GM13976 (cell line): Measurements from ENCODE around the gene RNF130.

Source experiments
- DNase-seq: peaks from one replicate; pipeline ENCODE4 v3.0.0; 2012; ENCODE audit warnings: low spot score
- in situ Hi-C: fragments of 300-500 bp; cut with MboI; formaldehyde crosslinking; loops from one replicate; pipeline ENCODE4 v1.12.0; 2022; ENCODE audit warnings: low sequenced_read_pairs, mixed read lengths, inconsistent platforms; ENCODE audit not compliant: unreplicated experiment
- TF ChIP-seq, protein P1 (sequence below): IDR thresholded peaks from 2 replicates; pipeline ENCODE4 v1.5.1; 2012; ENCODE audit warnings: borderline replicate concordance, mild to moderate bottlenecking; ENCODE audit not compliant: insufficient read depth; ENCODE audit errors: extremely low read depth, missing control alignments, control extremely low read depth

The RNF130 gene

DNA sequence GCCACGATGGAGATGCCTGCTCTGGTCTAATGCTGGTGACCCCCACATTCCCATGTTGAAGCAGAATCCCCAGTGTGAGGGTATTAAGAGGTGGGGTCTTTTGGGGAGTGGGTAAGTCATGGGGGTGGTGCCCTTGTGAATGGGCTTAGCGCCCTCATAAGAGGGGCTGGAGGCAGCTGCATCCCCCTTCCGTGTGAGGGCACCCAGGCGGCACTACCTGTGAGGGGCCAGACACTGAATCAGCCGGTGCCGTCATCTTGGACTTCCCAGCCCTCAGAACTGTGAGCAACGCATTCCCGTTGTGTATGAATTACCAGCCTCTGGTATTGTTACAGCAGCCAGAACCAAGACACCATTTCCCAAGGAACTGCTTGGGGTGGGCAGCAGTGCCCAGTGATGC, 27.0 kb upstream of the RNF130 start:
- in situ Hi-C loops, result no loop called here
- DNase-seq, result no peak
- TF ChIP-seq, protein P1, sequence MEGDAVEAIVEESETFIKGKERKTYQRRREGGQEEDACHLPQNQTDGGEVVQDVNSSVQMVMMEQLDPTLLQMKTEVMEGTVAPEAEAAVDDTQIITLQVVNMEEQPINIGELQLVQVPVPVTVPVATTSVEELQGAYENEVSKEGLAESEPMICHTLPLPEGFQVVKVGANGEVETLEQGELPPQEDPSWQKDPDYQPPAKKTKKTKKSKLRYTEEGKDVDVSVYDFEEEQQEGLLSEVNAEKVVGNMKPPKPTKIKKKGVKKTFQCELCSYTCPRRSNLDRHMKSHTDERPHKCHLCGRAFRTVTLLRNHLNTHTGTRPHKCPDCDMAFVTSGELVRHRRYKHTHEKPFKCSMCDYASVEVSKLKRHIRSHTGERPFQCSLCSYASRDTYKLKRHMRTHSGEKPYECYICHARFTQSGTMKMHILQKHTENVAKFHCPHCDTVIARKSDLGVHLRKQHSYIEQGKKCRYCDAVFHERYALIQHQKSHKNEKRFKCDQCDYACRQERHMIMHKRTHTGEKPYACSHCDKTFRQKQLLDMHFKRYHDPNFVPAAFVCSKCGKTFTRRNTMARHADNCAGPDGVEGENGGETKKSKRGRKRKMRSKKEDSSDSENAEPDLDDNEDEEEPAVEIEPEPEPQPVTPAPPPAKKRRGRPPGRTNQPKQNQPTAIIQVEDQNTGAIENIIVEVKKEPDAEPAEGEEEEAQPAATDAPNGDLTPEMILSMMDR, result no peak

DNA sequence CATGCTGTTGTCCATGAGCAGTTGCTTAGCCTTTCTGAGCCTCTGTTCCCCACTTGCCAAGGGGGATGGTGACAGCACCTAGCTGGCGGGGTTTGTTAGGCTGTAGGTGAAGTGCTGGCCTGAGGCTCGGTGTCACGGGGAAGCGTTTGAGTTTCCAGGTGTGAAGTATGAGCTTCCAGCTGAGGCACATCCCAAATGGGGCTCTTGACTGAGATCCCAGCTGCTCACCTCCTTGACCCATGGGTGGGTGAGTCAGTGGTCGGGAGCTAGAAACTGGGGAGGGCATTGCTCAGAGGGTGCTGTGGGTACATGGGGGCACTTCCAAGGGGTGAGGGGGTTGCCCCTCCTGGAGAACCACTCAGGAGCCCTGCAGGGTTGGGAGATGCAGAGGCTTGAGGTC, 26.4 kb upstream of the RNF130 start:
- in situ Hi-C loops, result no loop called here

DNA sequence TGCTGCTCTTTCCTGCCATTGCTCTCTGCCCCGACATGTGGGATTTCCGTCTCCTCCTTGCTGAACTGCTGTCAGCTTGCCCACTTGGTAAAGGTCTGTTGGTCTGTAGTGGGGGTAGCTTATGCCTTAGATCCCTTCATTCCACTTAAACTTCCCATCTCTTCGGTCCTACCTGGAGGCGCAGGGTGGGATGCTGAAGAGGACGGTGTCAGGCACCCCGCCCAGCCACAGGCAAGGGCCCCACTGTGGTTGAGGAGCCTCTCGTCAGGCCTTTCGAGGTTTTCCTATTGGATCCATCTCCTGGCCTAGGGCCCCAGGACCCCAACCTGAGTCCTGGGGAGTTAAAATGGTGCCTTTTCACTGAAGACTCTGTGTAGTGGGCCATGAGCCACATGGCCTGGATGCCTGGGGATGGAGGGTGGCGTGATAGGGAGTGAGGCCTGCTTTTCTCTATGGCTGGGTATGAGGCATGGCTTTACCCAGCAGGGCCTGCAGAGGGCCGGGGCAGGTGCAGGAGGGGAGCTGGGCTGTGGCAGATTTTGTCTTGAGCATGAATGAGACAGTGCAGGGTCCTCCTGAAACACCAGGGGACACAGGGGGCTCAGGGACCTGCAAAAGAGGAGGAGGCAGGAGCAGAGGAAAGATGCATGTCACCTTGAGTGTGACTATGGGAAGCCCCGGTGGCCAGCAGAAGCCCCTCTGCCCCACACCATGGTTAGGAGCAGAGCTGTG, 25.8 kb upstream of the RNF130 start:
- TF ChIP-seq, protein P1, result no peak
- no peak for DNase-seq

More for the DNA sequence above, 26.4 kb upstream of the RNF130 start:
- no peak for DNase-seq
- TF ChIP-seq, protein P1, result no peak

DNA sequence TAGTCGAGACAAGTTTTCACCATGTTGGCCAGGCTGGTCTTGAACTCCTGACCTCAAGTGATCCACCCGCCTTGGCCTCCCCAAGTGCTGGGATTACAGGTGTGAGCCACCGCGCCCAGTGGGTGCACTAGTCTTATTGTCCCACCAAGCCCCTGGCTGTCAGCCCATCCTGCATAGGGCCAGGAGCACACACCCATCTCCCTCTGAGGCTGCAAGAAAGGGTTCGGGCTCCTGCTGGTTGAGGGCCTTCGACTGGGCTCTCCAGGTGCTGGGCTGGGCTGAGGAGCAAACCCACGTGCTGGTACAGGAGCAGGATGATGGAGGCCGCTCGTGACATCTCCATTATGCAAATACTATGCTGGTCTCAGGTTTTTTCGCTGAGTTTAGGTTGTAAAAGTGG, 25.1 kb upstream of the RNF130 start:
- in situ Hi-C loops, result no loop called here
- no peak for DNase-seq
- TF ChIP-seq, protein P1, result no peak

More for the DNA sequence above, 25.8 kb upstream of the RNF130 start:
- in situ Hi-C loops, result no loop called here

DNA sequence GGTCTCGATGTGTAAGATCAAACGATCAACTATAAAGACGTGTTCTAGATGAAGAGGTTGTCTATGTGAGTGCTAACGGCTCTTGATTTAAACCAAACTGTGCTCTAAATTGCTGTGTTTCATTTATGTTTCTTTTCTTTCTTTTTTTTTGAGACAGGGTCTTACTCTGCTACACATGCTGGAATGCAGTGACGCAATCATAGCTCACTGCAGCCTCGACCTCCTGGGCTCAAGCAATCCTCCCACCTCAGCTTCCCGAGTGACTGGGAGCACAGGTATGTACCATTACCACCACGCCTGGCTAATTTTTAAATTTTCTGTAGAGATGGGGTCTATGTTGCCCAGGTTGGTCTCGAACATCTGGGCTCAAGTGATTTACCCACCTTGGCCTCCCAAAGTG, 24.0 kb upstream of the RNF130 start:
- TF ChIP-seq, protein P1, result no peak
- DNase-seq, result no peak
- in situ Hi-C loops, result no loop called here

DNA sequence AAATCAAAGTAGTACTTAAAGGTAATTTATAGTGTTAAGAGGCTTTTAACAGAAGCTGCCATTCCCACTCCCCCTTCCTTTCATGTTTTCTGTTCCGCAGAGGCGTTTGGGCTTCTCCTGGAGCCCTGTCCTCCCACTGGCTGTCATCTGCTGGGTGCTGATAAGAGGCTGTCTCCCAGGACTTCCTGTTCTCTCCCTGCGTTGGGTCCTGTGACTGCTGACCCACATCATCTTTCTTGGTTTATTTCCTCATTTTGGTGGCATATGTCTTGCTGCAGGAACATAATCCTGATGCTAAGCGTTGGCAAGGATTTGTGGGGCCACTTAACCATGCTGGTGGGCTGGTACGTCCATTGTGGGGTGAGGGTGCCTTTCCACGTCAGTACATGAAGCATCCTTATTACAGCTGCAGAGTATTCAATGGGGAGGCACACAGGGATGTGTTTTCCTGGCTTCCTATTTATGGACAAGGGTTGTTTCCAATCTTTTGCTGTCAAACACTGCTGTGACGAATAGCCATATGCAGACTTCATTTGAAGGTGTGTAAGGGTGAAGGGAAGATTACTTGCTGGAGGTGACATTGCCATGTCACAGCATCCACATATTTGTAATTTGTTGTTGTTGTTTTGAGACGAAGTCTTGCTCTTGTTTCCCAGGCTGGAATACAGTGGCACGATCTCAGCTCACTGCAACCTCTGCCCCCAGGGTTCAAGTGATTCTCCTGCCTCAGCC, 22.3 kb upstream of the RNF130 start:
- in situ Hi-C loops, result no loop called here
- DNase-seq, result no peak
- TF ChIP-seq, protein P1, result no peak

DNA sequence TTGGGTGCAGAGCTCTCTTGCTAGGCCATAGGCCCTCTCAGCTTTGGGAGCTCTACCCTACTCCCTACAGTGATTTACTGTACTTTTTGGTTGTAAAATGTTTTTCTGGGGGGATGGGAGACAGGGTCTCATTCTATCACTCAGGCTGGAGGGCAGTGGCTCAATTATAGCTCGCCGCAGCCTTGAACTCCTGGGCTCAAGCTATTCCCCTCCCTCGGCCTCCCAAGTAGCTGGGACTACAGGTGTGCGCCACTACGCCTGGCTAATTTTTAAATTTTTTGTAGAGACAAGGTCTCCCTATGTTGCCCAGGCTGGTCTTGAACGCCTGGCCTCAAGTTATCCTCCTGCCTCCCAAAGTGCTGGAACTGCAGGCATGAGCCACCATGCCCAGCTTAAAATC, 21.7 kb upstream of the RNF130 start:
- TF ChIP-seq, protein P1, result no peak
- no peak for DNase-seq
- in situ Hi-C loops, result no loop called here
